Stimulated activated naive B cell treated with anti-CD40 and anti-IgM and Interleukin-4, amounts not matched to agents 10 μg/mL and 1 μg/mL and 100 μg/mL, for 72 hours (primary cell): ENCODE results near the gene STRA6.

Experiments used
- ATAC-seq, 2 donors: fragments of 150-1000 bp; cut with Tn5 transposase; replicated peaks; 2 replicates each; pipeline ENCODE4 v1.10.0; 2021; ENCODE audit warnings: moderate library complexity in 1 of 2
- DNase-seq: peaks from one replicate; pipeline ENCODE4 v3.0.0; 2021
- H3K27ac Mint-ChIP-seq: one replicate; pipeline ENCODE4 v1.8.0; 2022; ENCODE audit warnings: mild to moderate bottlenecking, mixed read lengths
- H3K27me3 Mint-ChIP-seq, 2 donors: one replicate each; pipeline ENCODE4 v1.8.0; 2022; ENCODE audit warnings: mixed read lengths in 2 of 2
- H3K36me3 Mint-ChIP-seq, 2 donors: one replicate each; pipeline ENCODE4 v1.8.0; 2022; ENCODE audit warnings: mixed read lengths in 2 of 2, mild to moderate bottlenecking in 1 of 2
- H3K4me1 Mint-ChIP-seq, 2 donors: one replicate each; pipeline ENCODE4 v1.8.0; 2022; ENCODE audit warnings: mixed read lengths in 2 of 2, mild to moderate bottlenecking in 1 of 2
- H3K4me3 Mint-ChIP-seq, 2 donors: one replicate each; pipeline ENCODE4 v1.8.0; 2022; ENCODE audit warnings: mild to moderate bottlenecking in 2 of 2, mixed read lengths in 2 of 2, moderate library complexity in 1 of 2
- H3K9me3 Mint-ChIP-seq, 2 donors: one replicate each; pipeline ENCODE4 v1.8.0; 2022; ENCODE audit warnings: mixed read lengths in 2 of 2, mild to moderate bottlenecking in 1 of 2

STRA6 gene

DNA sequence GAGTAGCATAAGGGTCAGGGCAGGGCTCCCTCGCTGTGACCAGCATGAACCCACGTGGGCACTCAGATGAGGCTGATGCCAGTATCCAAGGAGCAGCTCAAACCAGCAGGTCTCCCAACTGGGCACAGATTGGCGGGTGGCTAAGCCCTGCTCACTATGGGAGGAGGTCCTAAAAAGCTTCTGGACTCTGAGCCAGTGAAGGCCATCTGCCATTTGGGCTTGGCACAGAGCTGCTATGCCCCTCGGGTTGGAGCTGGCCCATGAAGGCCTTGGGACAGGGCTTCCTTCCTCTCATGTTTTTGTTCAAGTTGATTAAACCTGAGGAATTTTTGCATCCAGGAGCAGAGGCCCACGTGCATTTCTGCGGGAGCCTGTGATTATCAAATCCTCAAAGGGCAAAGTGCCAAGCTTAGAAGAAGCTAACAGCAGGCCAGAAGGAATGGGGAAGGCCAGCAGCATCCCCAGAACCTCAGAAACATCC is 4.3 kb upstream of the STRA6 start:
- peaks cover 17 to 42% of the 10 kb centered on the region in 2 donors for H3K27me3 Mint-ChIP-seq
- no peaks in the 10 kb centered on the region for H3K36me3 Mint-ChIP-seq
- no peaks in the 10 kb centered on the region for H3K4me1 Mint-ChIP-seq
- no peaks in the 10 kb centered on the region for H3K9me3 Mint-ChIP-seq
- DNase-seq (no peak), ATAC-seq (no peak)
- H3K27ac Mint-ChIP-seq: no peak overlapping the region
- H3K4me3 Mint-ChIP-seq: no peak overlapping the region

DNA sequence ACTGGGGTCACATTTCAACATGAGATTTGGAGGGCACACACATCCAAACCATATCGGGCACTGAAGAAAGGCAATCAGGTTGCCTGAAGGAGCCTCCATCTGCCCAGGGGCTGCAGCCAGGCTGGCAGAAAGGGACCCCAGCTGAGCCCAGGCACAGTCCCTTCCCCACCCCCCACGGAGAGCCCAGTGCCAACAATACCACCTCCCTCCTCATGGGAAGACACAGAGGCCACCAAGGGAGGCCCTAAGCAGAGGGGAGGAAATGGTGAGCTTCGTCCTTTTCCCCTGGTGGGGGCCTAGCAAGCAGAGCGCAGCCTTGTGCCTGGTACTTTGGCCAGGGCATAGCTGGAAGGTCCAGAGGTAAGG is 3.0 kb upstream of the STRA6 start:
- DNase-seq (no peak), ATAC-seq (no peak)
- H3K4me1 Mint-ChIP-seq: no peaks in the 10 kb centered on the region
- no peaks in the 10 kb centered on the region for H3K36me3 Mint-ChIP-seq
- H3K27ac Mint-ChIP-seq: no peak overlapping the region
- H3K9me3 Mint-ChIP-seq: no peaks in the 10 kb centered on the region
- peaks cover 14 to 52% of the 10 kb centered on the region in 2 donors for H3K27me3 Mint-ChIP-seq
- no peak overlapping the region for H3K4me3 Mint-ChIP-seq

DNA sequence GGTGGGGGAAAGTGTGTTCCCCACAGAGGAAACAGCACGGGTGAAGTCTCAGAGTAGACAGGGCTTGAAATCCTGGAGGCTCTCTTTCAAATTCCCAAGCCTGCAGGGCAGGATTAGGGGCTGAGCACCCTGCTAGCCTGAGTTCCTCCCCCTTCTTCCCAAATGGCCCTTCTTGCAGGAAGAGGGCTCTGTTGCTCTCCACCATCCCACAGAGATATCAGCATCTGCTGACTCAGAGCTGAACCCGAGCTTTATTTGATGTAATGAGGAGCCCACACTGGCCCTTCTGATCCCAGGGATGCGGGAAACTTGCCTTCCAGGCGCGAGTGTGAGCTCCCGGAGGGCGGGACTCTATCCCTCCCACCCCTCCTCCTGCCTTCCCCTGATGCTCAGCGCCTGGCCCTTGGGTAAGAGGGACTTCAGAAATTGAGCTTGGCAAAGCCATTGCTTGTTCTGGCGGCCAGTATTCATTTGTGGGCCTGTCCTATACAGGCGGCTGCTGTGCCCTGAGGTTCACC is 1.4 kb upstream of the STRA6 start:
- DNase-seq: no peak

DNA sequence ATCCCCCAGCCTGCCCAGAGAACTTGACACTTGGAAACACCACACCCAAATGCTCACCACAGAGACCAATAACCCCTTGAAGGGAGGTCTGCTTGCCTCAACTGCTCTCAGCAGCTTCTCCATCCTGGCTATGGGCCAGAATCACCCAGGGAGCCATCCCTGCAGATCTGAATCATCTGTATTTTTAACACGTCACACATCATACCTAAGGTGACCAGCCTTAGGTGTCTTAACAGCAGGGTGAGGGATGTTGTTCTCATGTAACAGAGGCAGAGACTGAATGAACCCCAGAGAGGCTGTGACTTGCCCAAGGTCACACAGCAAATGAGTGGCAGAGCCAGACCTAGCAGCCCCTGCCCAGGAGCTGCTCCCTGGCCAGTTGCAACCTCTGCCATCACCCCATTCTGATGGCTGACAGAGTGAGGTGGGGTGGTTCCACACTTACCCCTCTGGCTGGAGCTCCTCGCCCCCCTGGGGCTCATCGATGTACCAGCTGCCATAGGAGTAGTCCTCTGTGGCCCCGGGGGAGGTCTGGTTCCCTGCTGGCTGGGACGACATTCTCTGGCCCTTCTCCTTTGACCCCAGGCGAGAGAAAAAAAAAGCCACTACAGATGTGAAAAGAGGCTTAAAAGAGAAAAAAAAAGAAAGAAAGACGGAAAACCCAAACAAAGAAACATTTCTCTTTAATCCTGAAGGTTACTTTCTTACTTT is 722 bp downstream of the STRA6 start:
- no peaks in the 10 kb centered on the region for H3K9me3 Mint-ChIP-seq
- peaks cover 6 to 36% of the 10 kb centered on the region in 2 donors for H3K27me3 Mint-ChIP-seq
- no peak overlapping the region for H3K4me3 Mint-ChIP-seq
- H3K36me3 Mint-ChIP-seq: no peaks in the 10 kb centered on the region
- ATAC-seq (no peak), DNase-seq (no peak)
- H3K4me1 Mint-ChIP-seq: no peaks in the 10 kb centered on the region
- no peak overlapping the region for H3K27ac Mint-ChIP-seq

More for the DNA sequence above, 1.4 kb upstream of the STRA6 start:
- H3K4me1 Mint-ChIP-seq: no peaks in the 10 kb centered on the region
- peaks cover 14 to 43% of the 10 kb centered on the region in 2 donors for H3K27me3 Mint-ChIP-seq
- H3K9me3 Mint-ChIP-seq: no peaks in the 10 kb centered on the region
- no peak for ATAC-seq
- H3K27ac Mint-ChIP-seq: no peak overlapping the region
- no peak overlapping the region for H3K4me3 Mint-ChIP-seq
- H3K36me3 Mint-ChIP-seq: no peaks in the 10 kb centered on the region

DNA sequence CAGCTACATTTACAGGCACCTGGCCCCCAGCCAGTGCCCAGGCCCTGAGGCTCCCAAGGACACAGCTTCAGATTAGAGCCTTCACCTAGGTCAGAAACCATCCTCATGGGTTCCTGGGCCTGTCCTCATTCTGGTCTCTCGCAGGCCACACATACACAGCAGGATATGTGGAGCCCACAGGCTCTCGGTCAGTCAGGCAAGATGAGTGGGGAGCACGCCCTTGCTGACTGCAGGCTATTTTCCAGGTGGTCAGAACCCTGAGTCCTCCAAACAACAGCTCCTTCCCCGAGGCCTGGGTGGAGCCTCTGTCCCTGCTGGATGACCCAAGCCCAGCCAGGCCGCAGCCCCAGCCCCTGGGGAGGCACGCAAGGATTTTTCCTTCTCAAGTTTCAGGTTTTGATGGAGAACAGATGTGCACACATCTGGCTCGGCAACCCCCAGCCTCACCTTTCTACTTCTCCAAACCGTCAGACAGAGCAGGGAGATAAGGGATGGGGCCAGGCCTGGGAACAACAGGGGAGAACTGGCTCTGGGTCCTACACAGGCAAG is 1.6 kb downstream of the STRA6 start:
- DNase-seq (no peak), ATAC-seq (no peak)
- Mint-ChIP-seq H3K9me3 (no peaks in the 10 kb centered on the region), H3K4me1 (no peaks in the 10 kb centered on the region), H3K27ac (no peak overlapping the region), H3K4me3 (no peak overlapping the region), H3K27me3 (peaks cover 0 to 31% of the 10 kb centered on the region in 2 donors), H3K36me3 (no peaks in the 10 kb centered on the region)

DNA sequence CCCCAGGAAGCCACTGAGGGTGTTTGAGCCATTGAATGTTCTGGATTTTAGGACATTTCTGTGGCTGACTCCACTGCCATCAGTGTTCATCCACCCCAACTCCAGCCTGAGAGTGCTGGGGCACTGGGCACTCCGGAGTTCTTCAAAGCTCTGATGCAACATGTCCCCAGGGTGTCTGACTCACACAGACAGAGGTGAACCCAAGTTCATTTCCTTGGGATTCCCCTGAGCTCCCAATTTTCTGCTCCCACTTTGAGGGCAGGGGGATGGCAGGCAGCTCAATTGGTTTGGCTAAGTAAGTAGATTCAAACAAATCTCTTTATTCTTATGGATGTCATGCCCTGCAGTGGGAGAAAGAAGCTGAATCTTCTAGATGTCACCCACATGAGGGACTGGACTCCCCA is 2.2 kb downstream of the STRA6 start:
- Mint-ChIP-seq H3K36me3 (no peaks in the 10 kb centered on the region), H3K4me1 (no peaks in the 10 kb centered on the region), H3K9me3 (no peaks in the 10 kb centered on the region), H3K27me3 (peaks cover 0 to 31% of the 10 kb centered on the region in 2 donors), H3K4me3 (no peak overlapping the region), H3K27ac (no peak overlapping the region)
- no peak for DNase-seq
- no peak for ATAC-seq

DNA sequence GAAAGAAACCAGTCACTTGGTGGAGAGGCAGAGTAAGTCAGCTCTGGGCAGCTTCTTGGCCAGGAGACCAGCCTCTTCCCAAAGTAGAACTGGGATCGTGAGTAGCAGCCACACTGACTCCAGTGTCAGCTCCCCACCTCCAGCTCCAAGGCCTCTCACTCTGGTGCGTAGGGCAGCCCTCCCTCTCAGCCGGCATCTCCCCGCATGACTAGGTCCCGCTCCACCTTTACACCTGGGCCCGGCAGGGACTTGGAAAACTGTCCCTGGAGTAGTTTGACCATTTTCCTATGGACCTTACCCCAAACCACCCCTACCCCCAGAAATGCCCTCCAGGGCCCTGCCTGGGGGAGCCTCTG is 3.3 kb downstream of the STRA6 start:
- Mint-ChIP-seq H3K4me1 (no peaks in the 10 kb centered on the region), H3K9me3 (no peaks in the 10 kb centered on the region), H3K36me3 (no peaks in the 10 kb centered on the region), H3K4me3 (no peak overlapping the region), H3K27ac (no peak overlapping the region), H3K27me3 (peaks cover 0 to 24% of the 10 kb centered on the region in 2 donors)
- ATAC-seq: no peak
- no peak for DNase-seq

DNA sequence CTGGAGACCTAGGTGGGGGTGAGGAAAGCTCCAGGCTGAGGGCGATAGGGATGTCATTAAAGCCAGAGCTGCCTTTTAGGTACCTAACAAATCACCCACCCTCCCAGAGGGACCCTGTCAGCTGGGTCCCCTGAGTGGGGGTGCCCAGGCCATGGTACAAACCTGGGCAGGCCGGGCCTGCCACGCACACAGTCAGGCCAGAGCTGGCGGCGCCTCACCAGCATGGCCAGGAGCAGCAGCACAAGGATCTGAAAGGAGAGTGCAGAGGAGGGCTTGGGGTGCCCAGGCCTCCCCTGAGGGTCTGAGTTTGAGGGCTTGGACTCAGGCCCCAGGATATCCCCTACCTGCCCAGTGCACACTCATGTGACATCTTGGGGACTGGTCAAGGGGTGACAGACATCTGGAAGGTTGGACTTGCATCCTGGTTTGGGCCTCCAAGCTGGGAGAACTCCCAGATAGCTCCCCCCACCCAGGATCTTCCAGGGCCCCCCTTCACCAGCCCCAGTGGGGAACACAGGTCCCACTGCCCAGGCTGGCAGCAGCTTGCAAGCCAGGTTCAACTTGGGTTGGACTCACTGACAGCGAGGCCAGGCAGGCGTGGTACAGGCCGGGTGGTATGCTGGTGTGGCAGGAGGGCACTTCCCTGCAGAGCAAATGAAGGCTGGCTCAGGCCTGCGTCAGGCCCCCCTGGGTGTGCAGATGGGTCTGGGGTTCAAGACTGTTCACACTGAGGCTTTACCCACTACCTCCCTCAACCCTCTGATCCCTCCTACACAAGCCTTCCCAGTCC is 5.2 kb downstream of the STRA6 start:
- Mint-ChIP-seq H3K36me3 (no peaks in the 10 kb centered on the region), H3K27me3 (peaks cover 0 to 11% of the 10 kb centered on the region in 2 donors), H3K27ac (no peak overlapping the region), H3K4me3 (no peak overlapping the region), H3K9me3 (no peaks in the 10 kb centered on the region), H3K4me1 (no peaks in the 10 kb centered on the region)
- ATAC-seq: no peak
- DNase-seq: no peak

DNA sequence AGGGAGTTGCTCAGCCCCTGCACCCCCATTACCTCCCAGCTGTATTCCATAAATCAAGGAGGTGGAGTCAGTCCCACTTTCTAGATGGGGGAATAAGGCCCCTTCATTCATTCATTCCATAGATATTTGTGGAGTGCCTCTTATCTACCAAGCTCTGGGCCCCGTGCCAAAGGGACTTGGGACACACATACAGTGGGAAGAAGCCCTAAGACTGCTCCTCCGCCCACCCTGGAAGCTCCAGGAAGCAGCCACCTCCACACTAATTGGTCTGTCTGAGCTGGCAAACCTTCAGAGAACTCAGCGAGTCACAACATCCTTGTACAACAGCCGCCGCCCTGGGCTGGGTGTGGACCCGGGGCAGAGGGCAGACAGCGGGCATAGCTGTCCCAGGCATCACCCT is 6.4 kb downstream of the STRA6 start:
- no peaks in the 10 kb centered on the region for H3K4me1 Mint-ChIP-seq
- no peaks in the 10 kb centered on the region for H3K9me3 Mint-ChIP-seq
- peaks cover 0 to 4% of the 10 kb centered on the region in 2 donors for H3K27me3 Mint-ChIP-seq
- ATAC-seq: no peak
- no peaks in the 10 kb centered on the region for H3K36me3 Mint-ChIP-seq
- H3K27ac Mint-ChIP-seq: no peak overlapping the region
- H3K4me3 Mint-ChIP-seq: no peak overlapping the region
- no peak for DNase-seq

DNA sequence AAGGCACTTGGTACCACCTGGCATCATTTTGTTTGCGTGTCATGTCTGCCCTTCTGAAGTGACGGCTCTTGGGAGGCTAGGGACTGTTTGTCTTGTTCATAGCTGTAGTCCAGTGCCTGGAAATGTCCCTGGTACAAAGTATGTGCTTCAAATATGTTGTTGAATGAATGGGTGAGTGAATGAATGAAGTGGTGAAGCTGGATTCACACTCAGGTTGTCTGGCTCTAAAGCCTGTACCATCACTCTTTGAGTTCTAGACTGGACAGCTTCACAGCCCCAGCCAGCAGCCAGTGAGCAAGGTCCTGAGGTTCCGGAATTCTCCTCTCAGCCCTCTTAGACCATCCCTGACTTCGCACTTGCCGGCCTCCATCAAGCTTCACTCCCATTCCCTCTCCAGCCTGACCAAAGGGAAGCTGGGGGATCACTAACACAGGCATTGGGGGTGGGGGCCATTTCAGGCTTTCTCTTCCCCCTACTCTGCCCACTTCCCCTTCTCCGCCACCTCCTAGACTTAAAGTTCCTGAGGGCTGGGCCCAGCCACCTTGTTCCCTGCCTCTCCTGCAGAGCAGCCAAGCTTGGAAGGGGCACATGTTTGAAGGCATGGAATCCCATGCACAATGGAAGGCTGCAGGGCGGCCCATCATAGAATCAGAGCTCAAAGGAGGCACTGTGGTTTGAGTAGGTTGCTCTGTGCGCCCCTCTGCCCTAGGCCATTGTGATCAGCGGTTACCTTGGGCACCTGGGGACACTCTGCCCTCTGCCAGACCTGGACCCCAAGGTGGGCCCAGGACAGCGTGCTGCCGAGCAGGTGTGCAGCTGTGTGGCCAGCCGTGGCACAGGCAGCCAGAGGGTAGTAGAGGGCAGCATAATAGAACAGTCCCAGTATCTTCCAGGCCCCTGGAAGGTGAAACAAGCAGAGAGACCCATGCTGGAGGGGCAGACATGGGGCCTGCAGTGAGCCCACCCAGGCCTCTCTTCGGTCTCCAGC is 7.7 kb downstream of the STRA6 start:
- Mint-ChIP-seq H3K27me3 (no peaks in the 10 kb centered on the region), H3K4me3 (no peak overlapping the region), H3K36me3 (no peaks in the 10 kb centered on the region), H3K27ac (no peak overlapping the region), H3K9me3 (no peaks in the 10 kb centered on the region), H3K4me1 (no peaks in the 10 kb centered on the region)
- no peak for DNase-seq
- ATAC-seq: no peak

DNA sequence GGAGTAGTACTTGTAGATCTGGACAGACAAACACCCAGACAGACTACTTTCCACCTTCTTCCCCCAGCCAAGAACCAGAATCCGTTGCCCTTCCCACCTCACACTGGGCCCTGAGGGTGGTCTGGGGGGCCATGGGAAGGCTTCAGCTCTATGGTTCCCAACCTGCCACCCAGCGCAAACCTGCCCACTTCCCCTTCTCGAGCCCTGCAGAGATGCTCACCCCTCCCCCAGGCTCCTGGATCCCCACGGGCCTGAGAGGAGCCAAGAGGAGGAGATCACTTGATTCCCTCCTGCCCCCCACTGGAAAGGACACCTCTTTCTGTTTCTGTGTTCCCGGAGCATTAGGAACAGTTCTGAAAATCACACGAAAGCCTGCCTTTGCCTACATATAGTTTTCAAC is 8.7 kb downstream of the STRA6 start:
- Mint-ChIP-seq H3K4me3 (no peak overlapping the region), H3K27ac (no peak overlapping the region), H3K27me3 (no peaks in the 10 kb centered on the region), H3K4me1 (no peaks in the 10 kb centered on the region), H3K36me3 (no peaks in the 10 kb centered on the region), H3K9me3 (no peaks in the 10 kb centered on the region)
- DNase-seq: no peak
- no peak for ATAC-seq

DNA sequence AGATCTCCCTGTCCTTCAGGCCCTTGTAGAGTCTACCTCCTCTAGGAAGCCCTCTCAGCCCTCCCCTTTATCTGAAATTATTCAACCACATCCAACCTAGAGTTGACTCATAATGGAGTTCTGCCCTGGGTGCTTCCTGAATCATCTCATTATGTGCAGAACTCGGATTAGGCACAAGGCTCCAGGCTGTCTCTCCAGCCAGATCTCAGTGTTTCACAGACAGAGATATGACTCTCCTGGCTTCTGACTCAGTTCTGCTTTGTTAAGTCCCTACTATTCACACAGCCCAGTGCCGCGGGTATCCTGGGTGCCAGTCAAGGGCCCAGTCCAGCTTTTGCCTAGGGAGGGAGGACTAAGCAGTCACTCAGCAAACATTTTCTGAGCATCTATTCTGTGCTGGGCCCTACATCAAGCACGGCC is 9.3 kb downstream of the STRA6 start:
- no peaks in the 10 kb centered on the region for H3K4me1 Mint-ChIP-seq
- DNase-seq (no peak), ATAC-seq (peak in 1 of 2 donors; percentile 14)
- no peaks in the 10 kb centered on the region for H3K36me3 Mint-ChIP-seq
- no peaks in the 10 kb centered on the region for H3K27me3 Mint-ChIP-seq
- H3K9me3 Mint-ChIP-seq: no peaks in the 10 kb centered on the region
- H3K4me3 Mint-ChIP-seq: no peak overlapping the region
- no peak overlapping the region for H3K27ac Mint-ChIP-seq

DNA sequence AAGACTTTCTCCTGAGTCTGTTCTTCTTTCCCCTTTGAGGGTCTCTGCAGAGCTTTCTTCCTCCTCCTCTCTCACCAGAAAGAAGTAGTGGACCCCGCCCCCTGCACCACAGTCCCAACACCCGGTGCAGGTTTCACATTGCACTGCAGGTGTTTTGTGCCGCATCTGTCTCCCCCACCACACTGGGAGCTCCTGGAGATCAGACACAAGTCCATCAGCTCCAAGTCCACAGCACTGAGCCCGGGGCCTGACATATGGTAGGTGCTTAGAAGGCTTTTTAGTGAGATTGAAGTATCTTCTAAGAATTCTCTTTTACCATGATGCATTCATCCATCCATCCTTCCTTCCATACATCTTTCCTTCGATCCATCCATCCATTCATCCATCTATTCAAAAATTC is 9.8 kb downstream of the STRA6 start:
- ATAC-seq (no peak), DNase-seq (no peak)
- Mint-ChIP-seq H3K27me3 (no peaks in the 10 kb centered on the region), H3K9me3 (no peaks in the 10 kb centered on the region), H3K36me3 (no peaks in the 10 kb centered on the region), H3K27ac (no peak overlapping the region), H3K4me3 (no peak overlapping the region), H3K4me1 (no peaks in the 10 kb centered on the region)

DNA sequence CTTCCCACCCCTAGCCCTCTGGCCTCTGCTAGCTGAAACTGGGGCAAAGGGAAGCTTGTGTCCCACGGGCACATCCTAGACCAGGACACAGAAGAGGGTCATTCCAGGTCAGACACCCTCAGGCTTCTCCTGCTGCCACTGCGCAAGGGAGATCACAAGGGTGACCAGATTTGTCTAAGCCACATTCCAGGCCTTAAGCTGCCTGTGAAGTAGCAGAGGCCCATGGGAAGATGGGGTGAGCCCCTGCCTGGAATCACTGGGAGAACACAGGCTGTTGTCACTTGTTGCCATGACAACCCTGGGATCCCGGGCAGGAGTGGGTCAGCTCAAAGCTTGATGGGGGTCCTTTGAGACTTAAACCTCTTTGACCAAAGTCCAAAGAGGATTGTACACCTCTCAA is 10.8 kb downstream of the STRA6 start:
- H3K9me3 Mint-ChIP-seq: no peaks in the 10 kb centered on the region
- H3K4me3 Mint-ChIP-seq: no peak overlapping the region
- ATAC-seq (no peak), DNase-seq (no peak)
- no peaks in the 10 kb centered on the region for H3K36me3 Mint-ChIP-seq
- no peaks in the 10 kb centered on the region for H3K4me1 Mint-ChIP-seq
- no peak overlapping the region for H3K27ac Mint-ChIP-seq
- no peaks in the 10 kb centered on the region for H3K27me3 Mint-ChIP-seq
